GM12874 (cell line): ENCODE results near the gene GEMIN2.

Experiments used
- CTCF ChIP-seq: IDR thresholded peaks from 2 replicates; pipeline ENCODE4 v1.5.1; 2011; ENCODE audit warnings: low read depth, mild to moderate bottlenecking, control low read depth, low read length, moderate library complexity; ENCODE audit not compliant: insufficient read depth

The GEMIN2 gene

DNA sequence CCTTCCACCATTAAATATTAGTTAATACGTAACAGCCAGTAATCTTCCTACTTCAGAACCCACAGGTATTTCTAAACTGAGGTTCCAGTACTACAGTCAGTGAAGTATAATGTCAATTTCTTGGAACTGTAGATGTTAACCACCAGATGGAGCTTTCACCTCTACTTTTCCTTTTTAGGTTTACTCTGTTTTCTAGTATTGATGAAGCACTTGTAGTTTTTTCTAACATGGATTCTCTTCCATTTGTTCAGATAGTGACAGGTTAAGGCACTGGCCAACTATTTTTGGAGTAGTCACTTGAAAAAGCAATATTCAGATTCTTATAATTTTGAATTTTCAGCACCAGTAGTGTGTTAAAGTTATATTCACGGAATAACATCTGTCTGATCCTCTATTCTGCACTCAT, 6.5 kb upstream of the GEMIN2 start:
- TF ChIP-seq CTCF: no peak; the same call in 1 of the 2 replicates

DNA sequence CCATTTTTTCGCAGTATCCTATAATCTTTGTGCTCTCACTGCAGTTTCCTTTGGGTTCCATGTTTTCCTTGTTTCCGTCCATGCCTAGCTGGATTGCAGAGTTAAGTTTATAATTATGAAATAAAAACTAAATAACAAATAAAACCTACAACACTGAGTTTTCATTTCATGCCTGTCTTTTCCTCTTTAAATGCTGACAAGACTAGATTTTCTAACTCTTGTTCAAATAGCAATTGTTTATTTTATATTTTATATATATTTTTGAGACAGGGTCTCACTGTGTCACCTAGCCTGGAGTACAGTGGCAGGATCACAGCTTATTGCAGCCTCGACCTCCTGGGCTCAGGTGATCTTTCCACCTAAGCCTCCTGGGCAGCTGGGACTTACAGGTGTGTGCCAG, 5.3 kb upstream of the GEMIN2 start:
- TF ChIP-seq CTCF: no peak

DNA sequence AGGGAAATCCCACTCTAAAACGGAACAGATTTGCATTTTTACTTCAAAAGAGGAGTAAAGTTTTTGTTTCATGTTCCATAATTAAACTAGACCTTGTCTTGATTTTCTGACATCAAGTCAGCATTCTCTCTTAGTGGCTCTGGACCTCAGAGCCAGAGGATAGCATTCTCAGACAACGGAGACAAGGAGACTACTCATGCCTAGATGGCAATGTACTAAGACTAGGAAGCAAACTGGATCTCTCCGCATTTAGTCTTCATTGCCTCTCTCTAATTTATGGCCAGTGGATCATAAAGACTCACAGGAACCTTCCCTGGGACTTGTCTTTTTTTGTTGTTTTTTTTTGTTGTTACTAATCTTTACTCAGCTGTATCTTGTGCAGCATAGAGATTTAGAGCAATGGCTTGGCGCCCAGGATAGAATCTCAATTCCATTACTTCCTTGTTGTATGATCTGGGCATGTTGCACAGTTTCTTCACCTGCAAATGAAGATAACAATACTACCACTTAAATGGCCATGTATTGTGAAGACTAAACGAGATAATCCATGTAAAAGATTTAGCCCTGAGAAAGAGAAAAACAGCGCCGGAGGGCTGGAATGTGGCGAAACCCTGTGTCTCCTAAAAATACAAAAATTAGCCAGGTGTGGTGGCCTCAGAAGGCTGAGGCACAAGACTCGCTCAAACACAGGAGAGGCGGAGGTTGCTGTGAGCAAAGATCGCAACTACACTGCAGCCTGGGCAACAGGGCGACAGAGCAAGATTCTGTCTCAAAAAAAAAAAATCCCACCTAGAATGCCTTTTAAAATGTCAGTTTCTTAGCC, 4.0 kb upstream of the GEMIN2 start:
- no peak for TF ChIP-seq CTCF

DNA sequence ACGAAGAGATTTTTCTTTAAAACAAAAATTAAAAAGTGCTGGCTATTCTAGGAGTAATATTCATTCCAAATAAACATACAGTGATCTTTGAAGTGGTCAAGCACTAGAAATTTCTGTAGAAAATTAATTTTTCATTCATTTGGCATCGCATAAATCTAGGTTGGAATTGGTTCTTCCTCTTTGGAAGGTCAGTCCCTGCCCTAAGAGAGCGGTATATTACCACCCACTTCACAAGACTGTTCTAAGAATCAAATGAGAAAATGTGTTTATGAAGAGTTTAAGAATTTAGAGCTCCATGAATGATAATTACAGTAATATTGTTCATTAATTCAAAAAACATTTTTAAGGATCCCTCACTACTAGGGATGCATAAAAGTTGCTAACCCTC, 444 bp upstream of the GEMIN2 start:
- TF ChIP-seq CTCF: no peak

DNA sequence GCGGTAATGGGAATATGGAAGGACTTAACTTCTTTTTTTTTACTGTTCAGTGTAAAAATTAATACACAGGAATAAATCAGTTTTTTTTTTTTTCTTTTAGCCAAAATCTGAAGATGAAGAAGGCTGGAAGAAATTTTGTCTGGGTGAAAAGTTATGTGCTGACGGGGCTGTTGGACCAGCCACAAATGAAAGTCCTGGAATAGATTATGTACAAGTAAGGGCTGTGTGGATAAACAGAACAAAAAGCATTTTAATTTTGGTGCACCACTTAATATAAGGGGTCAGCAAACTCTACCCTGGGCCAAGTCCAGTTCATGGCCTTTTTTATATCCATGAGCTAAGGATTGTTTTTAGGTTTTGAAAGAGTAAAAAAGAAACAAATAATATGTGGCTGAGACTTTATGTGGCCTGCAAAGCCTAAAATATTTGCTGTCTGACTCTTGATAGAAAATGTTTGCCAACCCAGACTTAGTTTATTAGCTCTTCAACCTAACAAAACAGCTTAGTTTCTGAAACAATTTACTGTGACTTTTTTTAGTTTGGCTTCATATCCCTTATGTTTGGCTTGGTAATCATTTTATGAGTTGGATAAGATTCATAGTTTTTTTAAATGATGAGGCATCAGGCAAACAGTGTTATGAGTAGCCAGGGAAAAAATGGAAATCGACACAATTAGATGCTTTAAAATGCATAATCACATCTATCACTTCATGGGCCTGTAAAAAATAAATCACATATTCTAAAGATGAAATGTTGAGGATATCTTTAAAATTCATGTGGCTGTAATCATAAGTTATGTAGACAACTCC, 8.4 kb downstream of the GEMIN2 start:
- TF ChIP-seq CTCF: no peak

DNA sequence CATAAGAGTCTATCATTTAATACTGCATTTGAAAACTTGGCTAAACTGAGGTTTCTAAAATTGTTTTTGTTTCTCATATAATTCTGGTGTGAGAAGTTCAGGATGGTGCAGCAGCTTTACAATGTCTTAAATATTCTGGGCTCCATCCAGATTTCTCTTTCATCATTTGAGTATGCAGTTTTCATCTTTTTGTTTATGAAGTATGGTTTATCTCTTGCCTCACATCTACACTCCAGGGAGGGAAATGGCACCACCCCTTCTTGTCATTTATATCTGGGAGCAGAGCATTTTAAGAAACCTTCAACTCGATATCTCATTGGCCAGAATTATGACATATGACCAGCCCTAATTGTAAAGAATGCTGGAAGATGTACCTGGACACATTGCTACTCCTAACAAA, 24.3 kb downstream of the GEMIN2 start:
- TF ChIP-seq CTCF: no peak

DNA sequence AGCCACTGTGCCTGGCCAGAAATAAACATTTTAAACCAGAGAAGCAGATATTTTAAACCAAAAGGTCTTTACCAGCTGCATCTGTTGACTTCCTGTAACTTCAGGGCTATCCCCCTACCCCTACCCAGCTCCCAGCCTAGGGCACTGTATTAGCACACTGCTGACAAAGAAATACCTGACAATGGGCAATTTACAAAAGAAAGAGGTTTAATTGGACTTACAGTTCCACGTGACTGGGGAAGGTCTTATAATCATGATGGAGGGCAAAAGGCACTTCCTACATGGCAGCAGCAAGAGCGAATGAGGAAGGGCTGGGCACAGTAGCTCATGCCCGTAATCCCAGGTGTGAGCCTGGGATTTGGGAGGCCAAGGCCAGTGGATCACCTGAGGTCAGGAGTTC, 26.0 kb downstream of the GEMIN2 start:
- no peak for TF ChIP-seq CTCF
